ENCODE measurements around the gene AHCYL2. TPM values are rescaled to one million over a fixed set of nuclear protein-coding genes. Genes with fewer than 3 reads are reported as not detected.

The AHCYL2 gene
- total and polyA plus RNA-seq, 2 experiments from 2014 or later, result 7.8 to 29.4 TPM

Small RNA genes within 50 kb of the gene (small RNA-seq; reads per million reads assigned to genes)
- not detected for gene AC009244.1 (ENCODE audit: low replicate concordance)
- gene SNRPGP3 (ENCODE audit: low replicate concordance), result not detected

Other genes starting within 250 kb of the AHCYL2 start
- gene TNPO3, start 169.9 kb upstream of the AHCYL2 start, total RNA-seq (2014; rRNA removed; shearing (Covaris generic)), result 127 TPM in 2 replicates
- 29.2 and 38.2 TPM in 2 replicates for gene TNPO3, start 169.9 kb upstream of the AHCYL2 start, polyA plus RNA-seq (2016; fragmentation: Nextera tagmentation; extraction: Ambion mirVana)
- gene TSPAN33, start 80.3 kb upstream of the AHCYL2 start, total RNA-seq (2014; rRNA removed; shearing (Covaris generic)), result 46.8 and 51.5 TPM in 2 replicates
- gene TSPAN33, start 80.3 kb upstream of the AHCYL2 start, polyA plus RNA-seq (2016; fragmentation: Nextera tagmentation; extraction: Ambion mirVana), result 17.6 and 21.1 TPM in 2 replicates
- 57.7 and 61.5 TPM in 2 replicates for gene SMO, start 36.4 kb upstream of the AHCYL2 start, total RNA-seq (2014; rRNA removed; shearing (Covaris generic))
- gene SMO, start 36.4 kb upstream of the AHCYL2 start, polyA plus RNA-seq (2016; fragmentation: Nextera tagmentation; extraction: Ambion mirVana), result 13.1 and 13.9 TPM in 2 replicates
- gene STRIP2, start 209.4 kb downstream of the AHCYL2 start, total RNA-seq (2014; rRNA removed; shearing (Covaris generic)), result 7.4 and 10.6 TPM in 2 replicates
- gene STRIP2, start 209.4 kb downstream of the AHCYL2 start, polyA plus RNA-seq (2016; fragmentation: Nextera tagmentation; extraction: Ambion mirVana), result 3.8 and 4.7 TPM in 2 replicates

Measured in GM23338 (cell line).